ENCODE results near the gene AGPAT3.

AGPAT3 gene

DNA sequence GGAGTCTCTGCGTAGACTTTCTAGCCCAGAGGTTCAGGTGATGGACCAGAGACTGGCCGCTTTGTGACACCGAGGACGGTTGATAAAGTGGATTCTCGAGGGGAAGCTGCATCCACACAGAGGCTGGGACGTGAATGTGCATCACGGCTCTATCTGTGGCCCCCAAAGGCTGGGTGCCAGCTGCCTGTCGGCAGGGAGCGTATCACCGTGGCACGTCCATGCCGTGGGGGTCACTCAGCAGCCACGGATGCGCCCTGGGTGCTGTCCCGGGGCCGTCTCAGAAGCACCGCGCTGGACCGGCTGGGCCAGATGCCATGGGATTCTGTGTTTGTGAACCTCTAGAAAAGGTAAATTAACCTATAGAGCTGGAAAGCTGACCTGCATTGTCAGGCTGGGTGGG, 89.9 kb downstream of the AGPAT3 start:
- DNase-seq (ENCODE audit: low read depth in 2 of 2) = no peak

DNA sequence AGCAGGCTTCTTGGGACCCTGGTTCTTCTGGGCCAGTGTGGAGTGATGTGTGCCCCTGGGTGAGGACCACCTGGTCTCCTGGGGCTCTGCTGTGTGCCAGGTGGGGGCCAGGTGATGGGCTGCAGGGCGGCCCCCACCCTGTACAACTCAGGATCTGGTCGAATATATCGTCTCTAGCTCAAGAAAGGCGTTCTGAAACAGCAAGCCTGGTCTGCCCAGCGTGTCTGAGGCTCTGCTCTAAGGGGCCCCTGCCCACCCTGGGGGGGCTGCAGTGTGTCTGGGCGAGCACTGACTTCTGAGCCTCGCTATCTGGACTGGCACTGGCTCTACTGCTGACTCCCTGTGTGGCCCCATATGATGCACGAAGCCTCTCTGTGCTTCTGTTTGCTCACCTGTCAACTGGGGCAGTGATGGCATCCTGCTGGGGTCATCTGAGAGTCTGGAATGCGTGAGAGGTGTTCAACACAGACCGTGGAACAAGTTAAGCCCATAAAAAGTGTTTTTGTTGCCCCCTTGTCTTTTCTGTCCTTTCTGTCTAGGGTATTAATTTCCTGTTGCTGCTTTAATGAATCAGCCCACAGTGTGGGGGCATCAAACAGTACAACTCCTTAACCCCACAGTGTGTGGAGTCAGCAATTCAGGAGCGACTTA, 91.1 kb downstream of the AGPAT3 start:
- DNase-seq (ENCODE audit: low read depth in 2 of 2) = no peak

DNA sequence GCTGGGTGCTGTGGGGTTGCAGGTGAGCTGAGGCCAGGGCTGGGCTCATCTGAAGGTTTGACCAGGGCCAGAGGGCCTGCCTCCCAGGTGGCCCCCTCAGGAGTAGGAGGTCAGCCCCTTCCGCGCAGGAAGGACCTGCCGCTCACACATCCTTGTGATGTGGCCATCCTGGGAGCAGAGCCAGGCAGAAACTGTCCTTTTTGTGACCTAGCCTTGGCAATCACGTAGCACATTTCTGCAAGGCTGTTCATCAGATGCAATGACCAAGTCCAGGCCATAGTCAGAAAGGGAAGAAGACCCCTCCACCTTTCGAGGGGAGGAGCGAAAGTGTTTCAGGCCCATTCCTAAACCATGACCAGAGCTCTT, 91.6 kb downstream of the AGPAT3 start:
- DNase-seq (ENCODE audit: low read depth in 2 of 2) = no peak

DNA sequence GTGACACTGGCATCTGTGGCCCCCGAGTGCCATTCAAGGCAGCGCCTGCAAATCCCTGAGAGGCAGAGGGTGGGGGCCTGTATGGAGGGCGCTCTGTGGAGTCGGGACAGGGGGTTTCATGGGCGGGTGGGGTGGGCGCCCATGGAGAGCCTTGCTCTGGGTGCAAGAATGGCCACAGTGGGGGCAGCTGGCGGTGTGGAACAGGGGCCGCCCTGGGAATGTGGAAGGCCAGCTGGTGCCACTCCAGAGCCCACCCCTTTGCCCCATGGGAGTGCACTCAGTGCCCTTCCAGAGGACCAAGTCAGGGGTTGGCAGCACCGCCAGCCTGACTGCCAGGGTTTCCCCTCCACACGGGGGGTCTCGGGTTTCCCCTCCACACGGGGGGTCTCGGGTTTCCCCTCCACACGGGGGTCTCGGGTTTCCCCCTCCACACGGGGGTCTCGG, 92.1 kb downstream of the AGPAT3 start:
- no peak for DNase-seq (ENCODE audit: low read depth in 2 of 2)

DNA sequence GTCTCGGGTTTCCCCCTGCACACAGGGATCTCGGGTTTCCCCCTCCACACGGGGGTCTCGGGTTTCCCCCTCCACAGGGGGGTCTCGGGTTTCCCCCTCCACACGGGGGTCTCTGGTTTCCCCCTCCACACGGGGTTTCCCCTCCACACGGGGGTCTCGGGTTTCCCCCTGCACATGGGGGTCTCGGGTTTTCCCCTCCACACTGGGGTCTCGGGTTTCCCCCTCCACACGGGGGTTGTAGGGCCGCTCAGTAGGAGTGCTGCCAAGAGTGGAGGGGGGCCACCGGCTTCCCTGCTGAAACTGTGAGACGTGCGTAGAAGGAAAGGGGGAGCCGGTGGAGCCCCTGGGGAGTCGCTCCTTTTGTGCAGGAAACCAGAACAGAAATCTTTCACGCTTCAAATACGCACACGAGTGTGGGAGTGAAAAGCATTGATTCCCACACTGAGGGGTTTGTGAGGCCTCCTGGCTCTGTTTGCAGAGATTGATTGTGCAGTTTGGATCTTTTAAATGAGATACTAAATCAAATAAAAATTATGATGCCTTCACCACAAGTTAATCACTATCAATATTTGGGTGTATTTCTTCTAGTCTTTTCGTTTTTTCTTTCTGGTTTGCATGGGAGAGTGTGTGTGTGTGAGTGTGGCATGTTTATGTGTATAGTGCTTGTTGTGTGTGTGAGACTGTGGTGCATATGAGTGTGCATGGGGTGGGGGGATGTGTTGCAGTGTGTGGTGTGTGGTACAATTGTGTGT, 92.8 kb downstream of the AGPAT3 start:
- no peak for DNase-seq (ENCODE audit: low read depth in 2 of 2)

DNA sequence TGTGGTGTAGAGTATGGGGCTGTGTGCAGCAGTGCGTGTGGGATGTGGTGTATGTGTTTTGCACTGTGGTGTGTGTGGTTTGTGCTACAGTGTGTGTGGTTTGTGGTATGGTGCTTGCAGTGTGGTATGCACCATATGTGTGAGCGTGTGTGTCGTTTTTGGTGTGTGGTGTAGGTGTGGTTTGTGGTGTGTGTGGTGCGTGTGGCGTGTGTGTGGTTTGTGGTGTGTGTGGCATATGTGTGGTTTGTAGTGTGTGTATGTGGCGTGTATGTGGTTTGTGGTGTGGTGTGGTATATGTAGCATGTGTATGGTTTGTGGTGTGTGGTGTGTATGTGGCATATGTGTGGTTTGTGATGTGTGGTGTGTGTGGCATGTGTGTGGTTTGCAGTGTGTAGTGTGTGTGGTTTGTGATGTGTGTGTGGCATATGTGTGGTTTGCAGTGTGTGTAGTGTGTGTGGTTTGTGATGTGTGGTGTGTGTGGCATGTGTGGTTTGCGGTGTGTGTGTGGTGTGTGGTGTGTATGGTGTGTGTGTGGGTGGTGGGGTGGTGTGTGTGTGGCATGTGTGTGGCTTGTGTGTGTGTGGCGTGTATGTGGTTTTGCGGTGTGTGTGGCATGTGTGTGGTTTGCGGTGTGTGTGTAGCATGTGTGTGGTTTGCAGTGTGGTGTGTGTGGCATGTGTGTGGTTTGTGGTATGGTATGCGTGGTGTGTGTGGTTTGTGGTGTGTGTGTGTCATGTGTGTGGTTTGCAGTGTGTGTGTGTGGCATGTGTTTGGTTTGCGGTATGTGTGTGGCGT, 93.5 kb downstream of the AGPAT3 start:
- DNase-seq (ENCODE audit: low read depth in 2 of 2) = peak in 1 of 2 experiments; percentile 15

DNA sequence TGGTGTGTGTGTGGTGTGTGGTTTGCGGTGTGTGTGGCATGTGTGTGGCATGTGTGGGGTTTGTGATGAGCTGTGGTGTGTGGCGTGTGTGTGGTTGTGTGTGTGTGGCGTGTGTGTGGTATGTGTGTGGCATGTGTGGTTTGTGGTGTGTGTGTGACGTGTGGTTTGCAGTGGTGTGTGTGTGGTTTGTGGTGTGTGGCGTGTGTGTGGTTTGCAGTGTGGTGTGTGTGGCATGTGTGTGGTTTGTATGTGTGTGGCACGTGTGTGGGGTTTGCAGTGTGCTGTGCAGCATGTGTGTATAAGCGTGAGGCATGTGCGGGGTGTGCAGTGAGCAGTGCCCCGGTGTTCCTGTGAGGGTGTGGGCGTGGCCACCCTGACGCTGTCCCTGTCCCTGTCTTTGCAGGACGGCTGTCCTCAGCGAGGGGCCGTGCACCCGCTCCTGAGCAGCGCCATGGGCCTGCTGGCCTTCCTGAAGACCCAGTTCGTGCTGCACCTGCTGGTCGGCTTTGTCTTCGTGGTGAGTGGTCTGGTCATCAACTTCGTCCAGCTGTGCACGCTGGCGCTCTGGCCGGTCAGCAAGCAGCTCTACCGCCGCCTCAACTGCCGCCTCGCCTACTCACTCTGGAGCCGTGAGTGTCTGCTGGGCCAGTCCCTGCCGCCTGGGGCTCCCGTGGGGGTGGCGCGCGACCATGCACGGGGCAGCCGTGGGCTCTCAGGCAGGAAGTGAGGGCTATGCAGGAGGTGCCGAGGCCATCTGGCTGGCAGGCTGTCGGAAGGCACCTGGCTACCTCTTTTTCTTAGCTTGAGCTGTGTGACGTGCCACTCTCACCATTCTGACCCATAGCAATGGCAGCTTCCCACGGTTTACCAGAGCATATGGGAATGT, 94.5 kb downstream of the AGPAT3 start:
- peak in 1 of 2 experiments; percentile 4 for DNase-seq (ENCODE audit: low read depth in 2 of 2)

DNA sequence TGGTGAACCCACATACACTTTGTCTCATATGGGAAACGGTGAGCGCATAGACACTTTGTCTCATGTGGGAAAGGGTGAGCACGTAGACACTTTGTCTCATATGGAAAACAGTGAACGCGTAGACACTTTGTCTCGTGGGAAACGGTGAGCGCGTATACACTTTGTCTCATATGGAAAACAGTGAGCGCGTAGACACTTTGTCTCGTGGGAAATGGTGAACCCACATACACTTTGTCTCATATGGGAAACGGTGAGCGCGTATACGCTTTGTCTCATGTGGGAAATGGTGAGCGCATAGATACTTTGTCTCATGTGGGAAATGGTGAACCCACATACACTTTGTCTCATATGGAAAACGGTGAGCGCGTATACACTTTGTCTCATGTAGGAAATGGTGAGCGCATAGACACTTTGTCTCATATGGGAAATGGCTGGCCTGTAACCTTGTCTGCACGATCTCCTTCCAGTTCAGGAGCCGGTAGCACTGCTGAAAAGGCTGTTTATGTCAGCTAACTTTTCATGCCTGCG, 96.4 kb downstream of the AGPAT3 start:
- no peak for DNase-seq (ENCODE audit: low read depth in 2 of 2)

DNA sequence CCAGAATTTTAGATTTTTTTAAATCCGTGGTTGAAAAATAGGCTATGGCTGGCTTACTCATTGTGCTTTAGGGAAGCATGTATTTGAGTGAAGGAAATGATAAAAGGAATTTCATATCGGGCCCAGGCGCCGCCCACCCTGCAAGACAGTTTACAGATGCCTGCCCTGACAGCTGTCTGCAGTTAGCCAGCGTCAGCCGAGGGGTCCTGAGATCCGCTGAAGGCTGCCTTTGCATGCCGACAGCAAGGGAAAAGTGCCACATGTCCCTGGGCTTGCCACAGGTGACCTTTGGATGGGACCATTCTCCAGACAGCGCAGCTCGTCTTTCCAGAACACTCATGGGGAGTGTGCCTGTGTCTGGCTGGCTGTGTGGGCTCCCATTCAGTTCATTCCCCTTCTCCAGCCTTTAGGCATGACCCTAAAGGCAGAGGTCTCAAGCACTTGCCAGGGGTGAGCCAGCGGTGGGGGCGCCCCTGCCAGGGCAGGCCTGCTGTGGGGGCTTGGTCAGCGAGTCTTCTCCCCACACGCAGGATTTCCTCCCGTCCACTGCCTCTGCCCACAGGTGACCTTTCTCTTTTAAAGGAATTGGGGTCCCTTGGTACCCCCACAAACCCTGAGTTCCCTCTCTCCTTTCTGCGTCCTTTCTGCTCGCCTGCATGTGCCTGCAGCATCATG, 101.0 kb downstream of the AGPAT3 start:
- DNase-seq (ENCODE audit: low read depth in 2 of 2) = no peak

DNA sequence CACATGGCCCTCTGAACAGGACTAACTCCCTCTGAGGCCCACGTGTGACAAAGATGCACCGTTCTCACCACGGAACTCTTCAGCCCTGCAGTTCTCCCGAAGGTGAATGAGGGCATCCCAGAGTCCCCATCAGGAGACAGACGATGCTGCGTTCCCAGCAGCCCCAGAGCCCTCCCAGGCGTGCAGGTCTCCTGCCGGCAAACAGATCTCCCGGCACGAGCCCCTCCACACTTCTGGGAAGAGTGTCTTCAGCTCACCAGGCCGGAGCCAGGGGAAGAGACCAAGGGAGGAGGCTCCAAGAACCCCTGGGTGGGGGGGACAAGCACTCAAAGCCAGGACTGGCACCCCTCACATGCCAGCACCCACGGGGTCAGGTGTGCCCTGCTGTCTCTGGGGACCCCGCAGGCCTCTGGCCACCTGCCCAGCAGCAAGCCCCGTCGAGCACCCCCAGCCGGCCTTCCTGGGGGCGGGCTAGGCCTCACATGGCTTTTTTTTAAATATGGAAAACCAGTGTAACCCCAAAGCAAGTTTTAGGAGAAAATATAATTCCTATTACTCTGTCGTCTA, 102.0 kb downstream of the AGPAT3 start:
- DNase-seq (ENCODE audit: low read depth in 2 of 2) = no peak

DNA sequence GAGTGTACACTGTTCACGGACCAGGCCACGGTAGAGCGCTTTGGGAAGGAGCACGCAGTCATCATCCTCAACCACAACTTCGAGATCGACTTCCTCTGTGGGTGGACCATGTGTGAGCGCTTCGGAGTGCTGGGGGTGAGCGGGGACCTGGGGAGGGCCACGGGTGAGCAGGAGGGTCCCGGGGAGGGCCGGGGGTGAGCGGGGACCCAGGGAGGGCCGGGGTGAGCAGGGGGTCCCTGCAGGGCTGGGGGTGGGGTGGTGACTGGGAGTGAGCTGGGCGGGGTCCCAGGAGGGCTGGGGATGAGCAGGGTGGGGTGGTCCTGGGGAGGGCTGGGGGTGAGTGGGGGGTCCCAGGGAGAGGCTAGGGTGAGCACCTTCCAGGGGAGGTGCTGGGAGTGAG, 103.0 kb downstream of the AGPAT3 start:
- no peak for DNase-seq (ENCODE audit: low read depth in 2 of 2)

DNA sequence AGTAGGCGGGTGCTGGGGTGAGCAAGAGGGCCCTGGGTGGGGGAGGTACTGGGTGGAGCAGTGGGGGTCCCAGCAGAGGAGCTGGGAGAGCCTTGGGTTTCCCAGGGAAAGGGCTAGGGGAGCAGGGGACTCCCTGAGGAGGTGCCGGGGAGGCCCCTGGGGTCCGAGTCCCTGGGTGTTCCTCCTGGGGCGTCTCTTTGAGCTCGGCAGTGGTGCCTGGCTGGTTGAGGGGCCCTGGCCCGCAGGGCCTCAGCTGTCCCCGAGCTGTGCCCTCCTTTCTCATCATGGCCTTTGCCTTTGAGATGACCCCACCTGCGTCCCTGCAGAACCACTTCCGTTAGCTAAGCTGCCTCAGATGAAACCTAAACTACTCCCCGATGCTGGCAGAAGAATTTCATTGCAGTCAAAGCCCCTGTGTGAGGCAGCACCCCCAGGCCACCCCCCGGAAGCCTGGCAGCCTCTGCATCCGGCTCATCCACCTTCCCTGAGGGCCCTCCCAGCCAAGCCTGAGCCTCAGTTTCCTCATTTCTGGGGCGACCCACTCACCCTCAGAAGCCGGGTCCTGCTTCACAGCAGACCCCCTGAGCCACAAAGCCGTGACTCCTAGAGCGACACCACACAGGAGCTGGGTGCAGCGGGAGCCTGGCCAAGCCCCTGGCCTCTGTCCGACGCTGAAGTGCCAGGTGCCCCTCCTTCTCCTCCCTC, 103.5 kb downstream of the AGPAT3 start:
- DNase-seq (ENCODE audit: low read depth in 2 of 2) = no peak

DNA sequence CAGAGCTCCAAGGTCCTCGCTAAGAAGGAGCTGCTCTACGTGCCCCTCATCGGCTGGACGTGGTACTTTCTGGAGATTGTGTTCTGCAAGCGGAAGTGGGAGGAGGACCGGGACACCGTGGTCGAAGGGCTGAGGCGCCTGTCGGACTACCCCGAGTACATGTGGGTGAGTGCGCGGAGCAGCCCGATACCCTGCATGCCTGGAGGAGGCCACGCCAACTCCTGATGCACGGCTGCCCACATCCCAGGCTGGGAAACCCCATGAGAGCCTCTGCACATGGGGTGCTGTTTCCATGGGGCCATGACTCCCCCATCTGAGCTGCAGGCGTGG, 104.1 kb downstream of the AGPAT3 start:
- no peak for DNase-seq (ENCODE audit: low read depth in 2 of 2)

DNA sequence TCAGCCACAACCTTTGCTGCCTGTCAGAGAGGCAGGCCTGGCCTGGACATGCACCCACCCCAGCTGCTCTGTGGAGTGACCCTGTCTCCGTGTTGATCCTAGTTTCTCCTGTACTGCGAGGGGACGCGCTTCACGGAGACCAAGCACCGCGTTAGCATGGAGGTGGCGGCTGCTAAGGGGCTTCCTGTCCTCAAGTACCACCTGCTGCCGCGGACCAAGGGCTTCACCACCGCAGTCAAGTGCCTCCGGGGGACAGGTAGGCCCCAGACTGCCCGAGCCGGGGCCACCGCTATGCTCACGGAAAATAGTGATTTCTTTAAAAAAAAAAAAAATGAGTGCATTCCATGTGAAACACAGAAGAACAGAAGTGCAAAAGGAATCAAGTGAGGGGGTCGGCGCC, 105.5 kb downstream of the AGPAT3 start:
- no peak for DNase-seq (ENCODE audit: low read depth in 2 of 2)

DNA sequence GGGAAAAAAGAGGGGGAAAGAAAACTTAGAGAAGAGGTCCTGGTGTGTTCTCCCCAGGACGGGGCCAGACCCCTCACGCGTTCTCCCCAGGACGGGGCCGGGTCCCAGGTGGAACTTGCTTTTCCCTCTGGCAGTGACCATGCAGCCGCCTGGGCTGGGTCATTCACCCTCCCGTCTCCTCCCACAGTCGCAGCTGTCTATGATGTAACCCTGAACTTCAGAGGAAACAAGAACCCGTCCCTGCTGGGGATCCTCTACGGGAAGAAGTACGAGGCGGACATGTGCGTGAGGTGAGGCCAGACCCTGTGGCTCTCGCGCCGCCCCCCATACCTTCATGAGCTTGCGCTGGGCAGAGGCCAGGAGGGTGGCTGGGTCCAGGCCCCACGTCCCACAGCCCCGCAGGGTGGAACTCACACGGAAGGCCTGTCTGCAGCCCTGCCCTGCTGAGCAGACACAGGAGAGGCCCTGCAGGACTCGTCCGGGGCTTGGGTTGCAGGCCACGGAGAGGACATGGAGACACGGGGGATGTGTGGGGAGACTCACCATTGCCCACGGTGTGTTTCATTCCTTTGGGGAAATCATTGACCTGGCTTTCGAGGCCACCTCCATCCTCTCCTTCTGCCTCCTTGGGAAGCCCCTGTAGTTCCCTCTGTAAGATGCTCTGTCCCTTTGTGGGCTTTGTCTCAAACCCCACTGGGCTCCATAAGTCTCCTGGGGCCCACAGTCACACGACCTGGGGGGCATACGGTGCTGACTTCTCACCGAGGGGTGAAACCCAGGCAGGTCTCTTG, 106.4 kb downstream of the AGPAT3 start:
- DNase-seq (ENCODE audit: low read depth in 2 of 2) = no peak

DNA sequence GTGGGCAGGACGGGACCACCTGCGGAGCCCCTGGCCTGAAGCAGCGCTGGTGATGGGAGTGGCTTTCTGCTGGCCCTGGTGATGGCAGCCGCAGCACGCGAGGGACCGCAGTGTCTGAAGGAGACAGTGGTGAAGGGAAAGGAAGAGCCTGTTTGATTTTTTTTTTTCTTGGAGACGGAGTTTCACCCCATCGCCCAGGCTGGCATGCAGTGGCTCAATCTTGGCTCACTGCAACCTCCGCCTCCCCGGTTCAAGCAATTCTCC, 106.9 kb downstream of the AGPAT3 start:
- no peak for DNase-seq (ENCODE audit: low read depth in 2 of 2)

DNA sequence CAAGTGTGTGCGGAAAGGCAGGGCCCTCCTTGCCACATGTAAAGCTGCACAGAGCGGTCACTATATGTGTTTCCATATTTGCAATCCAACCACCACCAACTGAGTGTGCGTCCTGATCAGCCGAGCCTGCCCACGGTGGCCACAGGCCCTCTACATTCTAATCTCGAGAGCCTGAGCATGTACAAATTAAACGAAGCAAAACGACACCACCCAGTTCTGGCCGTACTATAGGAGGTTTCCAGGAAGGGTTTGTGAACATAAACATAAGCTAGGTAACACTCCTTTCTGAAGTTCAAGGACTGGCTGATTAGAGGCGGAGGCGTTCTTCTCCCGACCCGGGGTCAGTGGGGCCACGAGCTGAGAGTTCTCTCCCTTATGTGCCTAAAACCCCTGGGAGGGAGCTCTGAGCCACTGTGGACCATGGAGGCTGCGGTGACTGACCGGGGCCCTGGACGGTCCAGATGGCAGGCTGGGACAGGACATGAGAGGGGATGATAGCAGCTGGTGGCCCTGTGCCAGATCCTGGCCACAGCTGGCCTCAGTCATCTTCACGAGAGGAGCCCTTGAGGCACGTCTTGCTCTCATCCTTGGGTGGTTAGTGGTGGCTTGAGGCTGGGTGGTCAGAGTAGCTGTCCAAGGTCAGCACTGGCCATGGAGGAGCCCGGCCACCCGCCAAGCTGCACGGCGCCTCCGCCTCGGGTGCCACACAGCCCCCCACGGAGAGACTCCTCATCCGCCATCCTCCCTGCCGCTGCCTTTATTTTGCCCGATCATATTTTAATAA, 108.0 kb downstream of the AGPAT3 start:
- DNase-seq (ENCODE audit: low read depth in 2 of 2) = no peak

DNA sequence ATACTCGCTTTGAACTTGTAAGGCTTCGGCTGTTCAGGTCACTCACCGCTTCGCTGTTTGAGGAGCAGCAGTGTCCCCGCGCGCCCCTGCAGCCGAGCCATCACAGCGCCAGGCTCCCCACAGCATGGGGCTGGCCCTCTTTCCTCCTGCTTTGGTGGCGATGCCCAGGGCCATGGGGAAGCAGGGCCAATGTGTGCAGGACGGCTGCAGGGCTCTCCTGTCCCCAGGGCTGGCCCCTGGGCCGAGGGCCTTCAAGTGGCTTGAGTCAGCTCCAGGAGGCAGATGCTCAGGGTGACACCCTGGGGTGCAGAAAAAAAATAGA, 108.6 kb downstream of the AGPAT3 start:
- DNase-seq (ENCODE audit: low read depth in 2 of 2) = no peak
